ENCODE results near the gene GIPC1.
A peak's percentile ranks its signal among the peaks of the same experiment; 100 is the strongest.

- TF ChIP-seq POLR2A (IDR thresholded peaks at IDR 0.05) = no peak
- peak in 1 of 3 donors; percentile 87 for TF ChIP-seq CTCF (IDR thresholded peaks at IDR 0.05)
Observed at GRCh38 chr19:14472202-14472938, 23.6 kb downstream of the GIPC1 start.

All from lower leg skin (tissue), 3 donors.